Fibroblast of the conjunctiva (primary cell): ENCODE data around the gene PSMA1.
"Not testable (repeated sequence)": the region's sequence is repeated elsewhere in the genome, so short reads cannot be mapped to it uniquely, and the experiment has no call there.

Experiments
- DNase-seq: peaks from one replicate; pipeline ENCODE4 v3.0.0-alpha.2; 2010; ENCODE audit warnings: low read depth

Gene PSMA1

DNA sequence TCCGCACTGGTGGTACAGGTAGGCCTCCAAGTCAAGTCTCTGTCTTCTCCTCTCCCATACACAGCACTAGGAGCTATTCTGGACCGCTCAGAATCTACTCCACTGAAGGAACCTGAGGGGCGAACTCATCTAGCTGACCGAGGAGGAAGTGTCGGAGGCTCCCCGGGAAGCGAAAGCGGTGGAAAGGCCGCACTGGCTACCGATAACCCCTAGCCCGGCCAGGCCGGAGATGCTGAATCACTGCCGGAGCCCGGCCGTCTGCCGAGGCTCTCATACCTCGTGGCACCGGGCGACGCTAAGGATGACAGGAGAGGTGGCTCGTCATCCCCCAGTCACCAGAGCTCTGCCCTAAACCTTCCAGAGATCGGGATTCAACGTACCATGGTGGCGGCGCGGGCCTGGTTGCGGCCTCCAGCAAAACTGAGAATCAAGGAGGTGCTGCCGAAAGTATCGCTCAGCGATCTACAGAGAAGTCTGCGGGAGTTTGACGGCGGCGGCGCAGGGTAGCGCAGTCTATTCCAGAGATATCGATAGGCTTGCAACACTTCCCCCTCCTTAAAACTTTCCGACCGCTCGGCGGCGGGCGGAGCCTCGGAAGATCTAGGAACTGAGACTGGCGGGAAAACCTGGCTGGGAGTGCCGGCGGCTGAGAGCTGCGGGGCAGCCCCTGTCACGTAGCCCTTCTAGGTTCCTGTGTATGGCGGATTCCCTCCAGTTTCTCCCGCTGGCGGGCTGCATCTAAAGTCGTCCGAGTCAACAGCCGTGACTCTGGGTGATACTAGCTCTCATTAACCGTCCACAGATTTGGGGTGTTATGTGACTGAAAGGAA, at the start of gene PSMA1:
PSMA1 (minus strand) TSS at position 470 of the 830 bp plus-strand sequence; CDS start at position 383, 87 bp downstream.
- peak; percentile 84 for DNase-seq

DNA sequence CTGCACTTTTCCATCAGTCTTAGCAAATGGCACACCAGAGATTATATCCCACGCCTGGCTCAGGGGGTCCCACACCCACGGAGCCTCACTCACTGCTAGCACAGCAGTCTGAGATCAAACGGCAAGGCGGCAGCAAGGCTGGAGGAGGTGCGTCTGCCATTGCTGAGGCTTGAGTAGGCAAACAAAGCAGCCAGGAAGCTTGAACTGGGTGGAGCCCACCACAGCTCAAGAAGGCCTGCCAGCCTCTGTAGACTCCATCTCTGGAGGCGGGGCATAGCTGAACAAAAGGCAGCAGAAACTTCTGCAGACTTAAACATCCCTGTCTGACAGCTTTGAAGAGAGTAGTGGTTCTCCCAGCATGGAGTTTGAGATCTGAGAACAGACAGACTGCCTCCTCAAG, 49.3 kb upstream of the PSMA1 start:
- not testable (repeated sequence) for DNase-seq

DNA sequence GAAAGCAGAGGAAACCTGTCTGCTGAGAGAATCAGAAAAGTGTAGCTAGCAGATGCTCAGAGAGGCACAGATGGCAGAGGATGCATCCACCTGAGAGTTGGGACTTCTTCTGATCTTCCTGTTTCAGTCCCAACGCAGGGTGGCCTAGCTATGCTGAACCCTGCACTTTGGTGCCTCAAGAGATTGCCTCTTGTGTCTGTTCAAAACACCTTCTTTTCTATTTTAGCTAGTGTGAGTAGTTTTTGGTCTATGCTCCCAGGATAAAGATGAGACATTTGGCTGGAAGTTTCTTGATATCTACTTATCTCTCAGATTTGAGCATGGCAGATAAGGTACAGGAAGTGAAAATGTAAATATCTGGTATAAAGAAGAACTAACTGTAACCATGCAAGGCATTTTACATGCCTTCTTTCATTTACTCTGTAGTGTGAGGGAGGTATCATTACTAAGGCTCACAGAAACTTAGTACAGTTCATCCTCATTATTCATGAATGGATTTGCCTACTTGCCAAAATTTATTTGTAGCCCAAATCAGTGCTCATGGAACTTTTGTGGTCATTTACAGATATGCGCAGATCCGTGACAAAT, 47.0 kb upstream of the PSMA1 start:
- no peak for DNase-seq

DNA sequence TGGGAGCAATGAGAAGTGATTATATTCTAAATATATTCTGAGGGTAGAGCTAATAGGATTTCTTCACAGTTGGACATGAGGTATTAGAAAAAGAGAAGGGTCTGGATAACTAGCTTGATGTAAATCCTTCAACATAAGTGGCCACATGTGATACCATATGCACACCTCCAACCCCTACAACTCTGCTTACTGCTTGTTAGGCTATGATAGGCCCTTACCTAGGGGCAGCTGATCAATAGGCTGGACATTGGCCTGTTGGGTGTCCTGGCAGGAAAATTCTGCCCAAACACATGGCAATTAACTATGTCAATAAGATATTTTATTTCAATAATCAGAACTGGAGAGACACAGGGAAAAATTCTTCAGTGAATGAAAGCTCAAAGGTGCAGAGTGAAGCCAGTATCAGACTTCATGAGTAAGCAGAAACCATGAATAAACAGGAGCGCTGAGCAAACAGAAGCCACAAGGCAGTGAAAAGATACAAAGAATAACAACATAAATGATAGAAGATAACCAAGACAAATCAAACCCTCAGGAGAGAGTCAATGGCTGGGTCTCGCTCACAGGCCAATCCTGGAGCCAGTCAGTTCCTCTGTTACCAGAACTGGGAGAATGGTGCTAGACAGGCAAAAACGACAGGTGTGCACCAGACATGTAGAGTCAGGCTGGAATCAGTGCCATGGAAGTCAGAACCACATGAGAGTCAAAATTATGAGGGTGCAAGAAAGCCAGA, 46.3 kb upstream of the PSMA1 start:
- DNase-seq = no peak

DNA sequence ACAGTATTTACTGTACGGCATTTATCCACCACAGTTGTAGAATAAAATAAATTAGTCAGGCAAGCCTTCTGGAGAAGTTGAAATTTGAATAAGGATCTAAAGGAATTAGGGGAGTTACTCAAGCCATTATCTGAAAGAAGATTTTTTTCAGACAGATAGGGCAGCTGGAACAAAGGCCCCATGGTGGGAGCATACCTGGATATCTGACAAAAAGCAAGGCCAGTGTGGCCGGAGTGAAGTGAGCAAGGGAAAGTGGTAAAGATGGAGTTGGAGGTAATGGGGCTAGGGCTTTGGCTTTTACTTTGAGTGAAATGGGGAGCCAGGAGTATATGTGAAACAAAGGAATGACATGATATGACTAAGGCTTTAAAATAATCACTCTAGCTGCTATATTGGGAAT, 45.7 kb upstream of the PSMA1 start:
- no peak for DNase-seq

DNA sequence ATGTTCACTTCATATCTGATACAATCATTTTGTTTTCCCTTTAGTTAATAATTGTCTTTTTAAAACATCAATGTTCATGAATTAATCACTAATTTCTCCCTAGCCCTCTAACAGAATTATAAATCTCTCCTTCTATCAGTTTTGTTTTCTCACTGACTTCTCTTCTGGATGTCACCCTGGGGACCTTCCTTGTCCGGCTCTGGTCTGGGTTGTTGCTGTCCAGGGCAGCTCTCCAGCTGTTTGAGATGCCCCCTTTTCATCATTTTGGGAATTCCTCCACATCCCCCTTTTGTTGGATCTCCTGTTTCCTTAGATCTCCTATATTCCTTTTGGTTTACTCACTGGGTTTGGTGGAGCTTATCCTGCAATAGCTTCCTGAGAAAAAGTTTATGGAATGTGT, 35.6 kb upstream of the PSMA1 start:
- DNase-seq = no peak

DNA sequence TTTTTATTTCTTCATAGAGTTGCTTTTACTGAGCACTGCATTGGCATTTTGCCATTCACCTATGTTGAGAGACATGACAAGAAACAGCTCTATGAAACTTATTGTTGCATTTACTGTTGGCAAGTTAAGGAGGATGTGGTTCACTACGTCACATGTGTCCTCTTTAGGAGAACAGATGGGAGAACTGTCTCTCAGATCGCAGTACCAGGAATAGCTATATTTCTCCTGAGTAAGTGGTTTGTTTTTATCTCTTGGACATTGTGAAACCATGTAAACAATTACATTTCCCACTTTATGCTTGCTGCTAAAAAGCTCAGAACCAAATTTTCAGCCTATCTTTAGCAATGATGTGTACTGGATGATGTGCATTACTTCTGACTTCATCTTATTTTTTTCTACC, 34.8 kb upstream of the PSMA1 start:
- no peak for DNase-seq

DNA sequence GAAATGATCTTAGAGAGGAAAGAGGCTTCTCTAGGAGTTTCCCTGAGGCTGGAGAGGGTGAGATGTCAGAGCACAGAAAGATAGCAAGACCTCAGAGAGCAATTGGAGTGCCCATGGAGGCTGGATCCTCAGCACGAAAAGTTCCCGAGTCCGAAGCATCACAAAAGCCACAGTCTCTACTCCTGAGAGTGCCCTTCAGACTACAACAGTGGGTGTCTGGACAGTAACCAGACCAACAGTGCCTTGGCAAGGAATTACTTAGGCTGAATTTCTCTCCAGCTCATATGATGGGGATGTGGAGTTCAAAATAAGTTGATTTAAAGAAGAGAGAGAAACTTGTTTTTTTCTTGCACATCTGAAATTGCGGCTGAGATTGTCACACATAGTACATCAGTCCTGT, 31.9 kb upstream of the PSMA1 start:
- DNase-seq = no peak

DNA sequence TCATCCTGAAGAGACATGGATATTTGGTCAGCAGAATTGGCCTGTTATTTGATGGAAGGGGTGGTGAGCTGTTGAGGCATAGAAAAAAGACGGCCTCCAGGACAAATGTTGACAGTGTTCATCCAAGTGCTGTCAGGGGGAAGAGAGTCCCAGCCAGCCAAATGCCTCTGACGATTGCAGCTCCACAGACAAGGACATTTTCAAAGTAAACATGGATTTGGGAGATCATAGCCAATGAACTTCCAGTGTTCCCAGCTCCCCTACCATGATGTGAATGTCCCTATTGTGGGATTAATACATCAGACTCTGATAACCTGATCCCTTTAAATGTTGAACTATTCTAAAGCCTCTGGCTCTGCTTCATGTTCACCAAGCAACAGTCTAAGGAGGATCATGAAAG, 31.2 kb upstream of the PSMA1 start:
- DNase-seq = no peak

DNA sequence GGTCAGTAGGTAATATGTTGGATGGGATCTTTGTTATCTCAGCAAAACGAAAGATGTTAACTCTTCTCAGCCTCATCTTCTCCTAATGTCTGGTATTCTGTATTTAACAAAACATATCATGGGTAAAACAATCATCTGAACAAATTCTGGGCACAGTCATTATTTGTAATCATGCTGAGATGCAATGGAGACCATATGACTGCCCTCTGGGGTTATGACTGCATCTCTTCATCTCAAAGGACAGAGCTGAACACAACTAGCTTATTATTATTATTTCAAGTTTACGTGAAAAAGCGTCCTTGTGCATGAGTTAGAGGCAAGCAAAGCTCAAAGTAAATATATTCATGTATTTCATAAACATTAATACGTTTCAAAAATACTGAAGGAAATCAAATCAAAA, 29.7 kb upstream of the PSMA1 start:
- no peak for DNase-seq

DNA sequence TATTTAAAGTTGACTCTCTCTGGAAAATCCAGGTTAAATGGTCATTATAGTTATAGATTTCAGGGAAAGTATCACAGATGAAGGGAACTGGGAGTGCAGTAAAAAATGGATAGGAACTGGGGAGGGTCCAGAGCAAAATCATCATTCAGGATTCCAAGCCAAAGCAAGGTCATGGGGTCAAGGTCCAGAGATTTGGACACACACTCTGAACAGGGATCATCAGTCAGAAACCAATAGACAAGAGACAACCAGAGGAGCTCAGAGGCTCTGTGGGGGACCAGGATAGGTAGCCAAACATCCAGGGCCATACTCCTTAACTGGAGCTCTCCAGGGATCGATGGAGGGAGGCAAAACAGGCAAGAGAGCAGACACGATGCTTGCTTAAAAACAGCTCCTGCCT, 27.3 kb upstream of the PSMA1 start:
- no peak for DNase-seq

DNA sequence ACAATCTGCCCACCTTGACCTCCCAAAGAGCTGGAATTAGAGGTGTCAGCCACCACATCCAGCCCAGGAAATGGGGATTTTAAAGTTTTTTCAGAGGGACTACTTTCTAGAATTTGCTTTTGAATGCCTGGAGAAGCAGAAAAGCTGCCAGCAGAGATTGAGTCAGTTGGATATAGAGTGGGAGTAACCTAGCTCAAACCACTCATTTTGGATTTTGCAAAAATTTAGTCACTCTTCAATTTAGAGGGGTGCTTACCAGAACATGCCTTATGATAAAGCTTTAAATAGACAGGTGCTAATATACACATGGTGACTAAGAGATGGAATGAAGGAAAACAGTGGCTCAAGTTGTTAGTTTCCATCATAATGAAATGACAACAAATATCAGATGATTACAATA, 26.5 kb upstream of the PSMA1 start:
- DNase-seq = no peak

DNA sequence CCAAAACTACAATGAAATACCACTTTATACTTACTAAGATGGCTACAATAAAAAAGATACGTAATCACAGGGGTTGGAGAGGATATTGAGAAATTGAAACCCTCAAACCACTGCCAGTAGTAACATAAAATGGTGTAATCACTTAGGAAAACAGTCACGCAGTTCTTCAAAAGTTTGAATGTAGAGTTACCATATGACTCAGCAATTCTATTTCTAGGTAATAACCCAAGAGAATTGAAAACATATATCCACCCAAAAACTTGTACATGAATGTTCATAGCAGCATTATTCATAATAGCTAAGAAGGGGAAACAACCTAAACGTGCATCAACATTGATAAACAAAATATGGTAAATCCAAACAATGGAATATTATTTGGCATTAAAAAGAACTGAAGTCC, 24.4 kb upstream of the PSMA1 start:
- peak; percentile 36 for DNase-seq

DNA sequence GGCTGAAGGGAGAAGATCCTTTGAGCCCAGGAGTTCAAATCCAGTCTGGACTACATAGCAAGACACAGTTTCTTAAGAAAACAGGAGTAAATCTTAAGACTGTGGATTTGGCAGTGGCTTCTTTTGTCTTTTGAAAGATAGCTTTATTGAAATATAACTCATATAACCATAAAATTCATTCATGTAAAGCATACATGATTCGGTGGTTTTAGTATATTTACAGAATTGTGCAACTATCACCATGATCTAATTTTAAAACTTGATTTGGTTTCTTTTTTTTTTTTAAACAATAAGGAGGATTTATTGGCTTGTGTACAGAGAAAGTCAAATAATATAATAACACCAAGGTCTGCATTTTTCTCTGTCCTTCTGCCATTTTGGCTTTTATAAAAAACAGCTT, 23.1 kb upstream of the PSMA1 start:
- no peak for DNase-seq

DNA sequence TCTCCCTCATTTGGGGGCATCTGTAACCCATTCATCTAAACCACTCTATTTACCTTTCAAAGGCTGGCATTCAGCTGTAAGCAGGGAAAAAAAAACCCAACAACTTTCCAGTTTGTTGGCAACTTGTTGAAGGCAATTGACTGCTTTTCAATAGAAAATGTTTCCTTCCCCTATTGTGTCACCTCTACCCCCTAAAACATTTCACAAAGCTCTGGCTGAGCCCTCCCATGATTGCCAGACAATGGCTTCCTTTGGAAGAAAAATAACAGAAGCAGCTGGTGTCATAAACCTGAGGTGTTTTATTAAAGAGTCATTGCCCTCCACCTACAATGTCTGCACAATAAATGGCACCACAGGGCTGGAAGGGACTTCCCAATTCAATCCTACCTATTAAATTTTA, 22.1 kb upstream of the PSMA1 start:
- DNase-seq = no peak

DNA sequence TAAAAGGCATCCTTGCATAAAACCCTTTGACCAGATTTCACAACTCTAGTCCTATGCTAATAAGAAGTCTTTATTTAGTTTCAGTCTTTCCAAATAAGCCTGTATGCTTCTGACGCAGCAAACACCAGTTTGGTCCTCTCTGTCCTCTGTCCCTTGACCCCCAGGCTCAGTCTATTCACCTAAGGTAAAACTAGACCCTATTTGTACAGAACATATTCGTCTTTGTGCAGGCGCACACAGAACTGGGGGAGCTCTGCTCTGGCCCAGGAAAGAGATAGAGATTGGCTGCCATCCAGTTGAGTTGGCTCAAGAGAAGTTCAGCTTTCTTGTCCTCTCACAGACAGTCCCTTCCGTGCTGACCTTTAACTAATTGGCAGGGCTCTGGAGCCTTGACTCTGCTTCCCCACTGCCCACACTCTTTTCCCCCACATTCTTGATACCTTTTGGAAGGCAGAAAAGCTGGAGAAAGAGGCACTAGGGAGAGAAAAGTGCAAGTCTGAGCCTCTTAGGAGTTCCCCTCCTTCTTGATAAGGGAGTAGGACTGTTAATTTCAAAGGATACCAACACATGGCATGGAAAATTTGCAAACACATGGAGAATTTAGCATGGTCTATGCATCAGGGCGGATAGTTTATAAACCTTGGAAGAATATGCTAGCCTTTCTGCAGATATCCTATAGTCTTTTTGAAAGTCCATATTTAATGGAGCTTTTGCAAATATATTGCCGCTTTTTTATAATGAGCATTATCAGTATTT, 21.2 kb upstream of the PSMA1 start:
- no peak for DNase-seq

DNA sequence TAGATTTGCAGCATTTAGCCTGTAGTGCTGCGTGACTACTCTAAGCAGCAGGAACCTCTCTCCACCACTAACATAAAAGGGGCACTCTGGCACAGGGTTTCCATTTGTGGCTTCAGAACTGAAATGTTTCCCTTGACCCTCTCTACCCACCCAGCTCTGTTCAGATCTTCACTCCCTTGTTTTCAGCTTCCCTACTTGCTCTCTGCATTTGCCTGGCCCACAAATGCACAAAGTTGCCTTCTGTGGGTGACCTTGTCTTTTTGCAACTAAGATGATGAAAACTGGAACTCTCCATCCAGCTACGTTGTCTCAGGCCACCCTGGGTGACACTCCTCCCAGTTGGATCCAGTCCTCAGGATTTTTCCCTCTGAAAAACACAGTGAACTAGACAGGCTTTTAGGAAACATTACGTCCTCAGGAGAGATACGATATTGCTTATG, 19.8 kb upstream of the PSMA1 start:
- DNase-seq = no peak

DNA sequence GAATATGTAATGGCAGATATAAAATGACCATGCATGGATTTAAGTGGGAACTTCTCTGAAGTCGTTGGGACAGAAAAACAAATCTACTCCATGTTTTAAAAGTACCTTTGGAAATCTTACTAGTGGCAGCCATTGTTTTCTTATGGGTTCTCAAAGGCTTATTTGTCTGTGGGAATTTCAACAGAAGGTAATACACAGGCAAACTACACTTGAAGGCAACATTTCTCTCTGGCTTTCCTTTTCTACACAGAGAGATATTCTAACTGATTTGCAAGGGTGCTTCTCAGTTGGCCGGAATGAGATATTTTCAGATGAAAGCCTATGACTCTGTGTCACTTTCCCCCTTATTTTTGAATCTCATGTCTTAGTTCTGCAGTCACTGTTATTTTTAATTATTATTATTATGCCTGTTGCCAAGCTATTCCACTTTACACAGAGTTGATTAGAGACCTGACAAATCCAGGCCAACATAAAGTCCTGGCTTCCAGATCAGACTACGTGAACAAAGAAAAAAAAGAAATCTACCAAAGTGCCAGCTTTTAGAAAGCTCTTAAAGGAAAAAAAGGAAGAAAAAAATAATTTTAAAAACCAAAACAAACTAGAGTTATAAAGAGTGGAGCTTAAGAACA, 18.9 kb upstream of the PSMA1 start:
- DNase-seq = no peak

DNA sequence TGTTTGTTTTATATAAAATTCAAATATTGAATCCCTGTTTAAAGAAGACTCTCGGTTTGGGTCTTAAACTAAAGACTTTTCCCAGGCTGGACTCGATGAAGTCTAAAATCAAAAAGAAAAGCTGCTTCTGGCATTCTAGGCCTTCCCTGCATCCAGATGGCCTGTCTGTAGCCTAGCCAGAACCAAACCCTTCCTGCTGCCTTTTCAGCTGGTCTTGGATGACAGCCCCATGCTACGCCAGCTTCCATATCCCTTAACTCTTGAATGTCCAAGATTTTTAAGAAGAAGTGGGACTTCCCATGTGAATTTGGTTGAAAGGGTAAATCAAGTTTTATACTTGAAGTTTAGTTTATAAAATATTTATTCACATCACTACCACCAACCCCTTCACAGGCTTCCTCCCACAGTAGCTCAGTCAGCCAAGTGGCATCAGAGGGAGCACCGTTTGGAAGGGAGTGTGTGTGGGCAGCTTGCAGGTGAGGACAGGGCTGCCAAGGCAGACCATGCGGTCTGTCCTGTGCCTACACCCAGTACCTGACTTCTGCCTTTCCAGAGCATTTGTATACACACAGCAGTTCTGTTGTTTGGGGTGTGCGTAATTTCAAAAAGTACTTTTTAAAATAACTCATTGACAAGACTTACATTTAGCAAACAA, 18.2 kb upstream of the PSMA1 start:
- no peak for DNase-seq

DNA sequence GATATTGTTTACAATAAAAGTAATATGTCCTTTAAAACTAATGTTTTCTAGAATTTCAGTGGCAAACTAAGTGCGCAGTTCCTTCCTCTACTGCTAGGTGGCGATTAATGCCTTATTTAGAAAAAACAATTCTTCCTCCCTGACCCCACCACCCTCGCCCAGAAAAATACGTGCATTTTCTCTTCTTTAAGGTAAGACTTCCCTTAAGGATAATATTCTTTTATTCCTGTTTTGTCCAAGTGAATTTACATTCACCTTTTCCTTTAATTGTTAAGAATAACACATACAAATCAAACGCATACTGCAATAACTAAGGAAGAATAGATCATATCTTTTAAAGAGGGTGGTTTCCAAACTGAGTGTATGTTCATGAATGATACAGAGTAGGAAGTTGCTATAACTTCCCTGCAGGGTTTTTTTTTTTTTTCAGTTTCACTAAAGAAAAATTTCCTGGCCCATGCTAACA, 17.0 kb upstream of the PSMA1 start:
- peak; percentile 22 for DNase-seq

DNA sequence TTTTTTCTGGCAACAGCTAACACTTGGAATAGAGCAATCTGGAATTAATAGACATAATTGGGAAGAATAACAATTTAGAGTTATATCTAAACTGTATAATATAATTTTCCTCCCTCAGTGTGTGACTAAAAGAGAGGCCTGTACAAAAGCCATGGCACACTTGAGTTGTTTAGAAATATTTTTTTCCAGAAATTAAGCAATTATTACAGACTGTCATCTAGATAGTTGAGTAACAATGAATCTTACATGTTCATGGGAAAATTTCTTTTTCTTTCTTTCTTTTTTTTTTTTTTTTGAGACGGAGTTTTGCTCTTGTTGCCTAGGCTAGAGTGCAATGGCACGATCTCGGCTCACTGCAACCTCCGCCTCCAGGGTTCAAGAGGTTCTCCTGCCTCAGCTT, 15.0 kb upstream of the PSMA1 start:
- DNase-seq = not testable (repeated sequence)
